Measurements from ENCODE around the gene SOX5.

The SOX5 gene

DNA sequence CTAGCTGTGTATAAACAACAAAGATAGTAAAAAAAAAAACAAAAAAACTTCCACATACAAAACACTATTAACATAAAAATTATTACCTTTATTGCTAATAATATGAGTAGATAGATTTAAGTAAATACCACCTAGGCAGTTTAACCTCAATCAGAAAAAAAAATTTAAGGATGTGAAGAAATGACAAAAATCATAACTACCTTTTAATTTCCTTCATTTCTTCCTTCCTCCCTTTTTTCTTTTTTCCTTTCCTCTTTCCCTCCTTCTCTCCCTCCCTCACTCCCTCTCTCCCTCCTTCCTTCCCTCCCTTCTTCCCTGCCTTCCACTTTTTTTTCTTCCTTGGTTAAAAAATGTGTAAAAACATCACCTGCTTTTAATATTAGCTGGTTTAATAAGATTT lies 81.7 kb downstream of the SOX5 start:
- TF ChIP-seq, protein P1, sequence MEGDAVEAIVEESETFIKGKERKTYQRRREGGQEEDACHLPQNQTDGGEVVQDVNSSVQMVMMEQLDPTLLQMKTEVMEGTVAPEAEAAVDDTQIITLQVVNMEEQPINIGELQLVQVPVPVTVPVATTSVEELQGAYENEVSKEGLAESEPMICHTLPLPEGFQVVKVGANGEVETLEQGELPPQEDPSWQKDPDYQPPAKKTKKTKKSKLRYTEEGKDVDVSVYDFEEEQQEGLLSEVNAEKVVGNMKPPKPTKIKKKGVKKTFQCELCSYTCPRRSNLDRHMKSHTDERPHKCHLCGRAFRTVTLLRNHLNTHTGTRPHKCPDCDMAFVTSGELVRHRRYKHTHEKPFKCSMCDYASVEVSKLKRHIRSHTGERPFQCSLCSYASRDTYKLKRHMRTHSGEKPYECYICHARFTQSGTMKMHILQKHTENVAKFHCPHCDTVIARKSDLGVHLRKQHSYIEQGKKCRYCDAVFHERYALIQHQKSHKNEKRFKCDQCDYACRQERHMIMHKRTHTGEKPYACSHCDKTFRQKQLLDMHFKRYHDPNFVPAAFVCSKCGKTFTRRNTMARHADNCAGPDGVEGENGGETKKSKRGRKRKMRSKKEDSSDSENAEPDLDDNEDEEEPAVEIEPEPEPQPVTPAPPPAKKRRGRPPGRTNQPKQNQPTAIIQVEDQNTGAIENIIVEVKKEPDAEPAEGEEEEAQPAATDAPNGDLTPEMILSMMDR (IDR thresholded peaks at IDR 0.05; ENCODE audit: low read length): no peak
- TF ChIP-seq EZH2phosphoT487 (IDR thresholded peaks at IDR 0.05; ENCODE audit: low read length) (no peak), EZH2 (optimal IDR thresholded peaks at IDR 0.05; ENCODE audit: low read depth, low read length) (no peak)
- Histone ChIP-seq H3K36me3 (replicated peaks; ENCODE audit: insufficient read depth, low read length) (no peaks in the 10 kb centered on the region), H3K9ac (ENCODE audit: low read length) (no peak overlapping the region), H3K27ac (ENCODE audit: low read length) (no peak overlapping the region), H4K20me1 (ENCODE audit: insufficient read depth, low read length) (no peaks in the 10 kb centered on the region), H3F3A (ENCODE audit: insufficient read depth, low read length) (no peaks in the 10 kb centered on the region), H3K4me3 (ENCODE audit: low read length) (no peak overlapping the region), H3K27me3 (replicated peaks; ENCODE audit: insufficient read depth, low read length) (no peaks in the 10 kb centered on the region), H3K79me2 (ENCODE audit: low read length) (no peaks in the 10 kb centered on the region), H3K9me2 (replicated peaks; ENCODE audit: insufficient read depth, low read length) (no peaks in the 10 kb centered on the region), H2AFZ (ENCODE audit: low read length) (no peak overlapping the region), H3K9me3 (replicated peaks; ENCODE audit: insufficient read depth, low read length) (no peaks in the 10 kb centered on the region), H3K4me2 (ENCODE audit: low read depth, low read length) (no peak overlapping the region), H3K4me1 (ENCODE audit: low read length) (no peaks in the 10 kb centered on the region)
- no peak for DNase-seq

DNA sequence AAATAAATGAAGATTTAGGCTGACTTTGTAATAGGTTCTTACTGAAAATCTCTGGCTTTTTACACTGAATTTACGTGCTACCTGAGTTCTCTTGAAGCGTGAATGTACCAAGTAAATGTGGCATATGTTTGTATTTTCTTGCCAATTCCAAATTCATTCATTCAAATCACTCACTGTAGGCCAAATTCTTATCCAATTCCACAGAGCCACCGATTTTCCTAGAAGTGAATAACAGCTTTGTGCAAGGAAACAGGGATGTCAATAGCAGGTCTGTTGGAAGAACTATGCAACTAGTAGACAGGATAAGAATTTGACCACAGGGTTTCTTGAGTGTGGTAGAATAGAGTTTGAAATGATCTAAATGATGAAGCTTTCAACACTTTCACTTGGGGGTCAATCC lies 86.8 kb downstream of the SOX5 start:
- Histone ChIP-seq H3K9me2 (replicated peaks; ENCODE audit: insufficient read depth, low read length) (no peaks in the 10 kb centered on the region), H3K4me2 (ENCODE audit: low read depth, low read length) (no peak overlapping the region), H3K36me3 (replicated peaks; ENCODE audit: insufficient read depth, low read length) (no peaks in the 10 kb centered on the region), H3K4me1 (ENCODE audit: low read length) (no peaks in the 10 kb centered on the region), H4K20me1 (ENCODE audit: insufficient read depth, low read length) (no peaks in the 10 kb centered on the region), H3K27me3 (replicated peaks; ENCODE audit: insufficient read depth, low read length) (no peaks in the 10 kb centered on the region), H3K27ac (ENCODE audit: low read length) (no peak overlapping the region), H3K79me2 (ENCODE audit: low read length) (no peaks in the 10 kb centered on the region), H3K4me3 (ENCODE audit: low read length) (no peak overlapping the region), H3K9ac (ENCODE audit: low read length) (no peak overlapping the region), H3K9me3 (replicated peaks; ENCODE audit: insufficient read depth, low read length) (no peaks in the 10 kb centered on the region), H3F3A (ENCODE audit: insufficient read depth, low read length) (no peaks in the 10 kb centered on the region), H2AFZ (ENCODE audit: low read length) (no peak overlapping the region)
- DNase-seq: no peak
- TF ChIP-seq EZH2phosphoT487 (IDR thresholded peaks at IDR 0.05; ENCODE audit: low read length): no peak
- TF ChIP-seq, protein P1 (IDR thresholded peaks at IDR 0.05; ENCODE audit: low read length): no peak
- no peak for TF ChIP-seq EZH2 (optimal IDR thresholded peaks at IDR 0.05; ENCODE audit: low read depth, low read length)

DNA sequence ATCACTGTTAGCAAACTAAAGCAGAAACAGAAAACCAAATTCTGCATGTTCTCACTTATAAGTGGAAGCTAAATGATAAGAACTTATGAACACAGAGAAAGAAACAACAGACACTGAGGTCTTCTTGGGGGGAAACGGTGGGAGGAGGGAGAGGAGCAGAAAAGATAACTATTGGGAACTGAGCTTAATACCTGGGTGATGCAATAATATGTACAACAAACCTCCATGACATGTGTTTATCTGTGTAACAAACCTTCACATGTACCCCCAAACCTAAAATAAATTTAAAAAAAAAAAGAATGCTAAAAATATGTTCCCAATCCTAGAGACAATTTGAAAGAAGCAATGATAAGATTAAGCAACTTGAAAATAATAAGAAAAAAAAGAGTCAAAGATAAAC lies 89.5 kb downstream of the SOX5 start:
- H2AFZ ChIP-seq (ENCODE audit: low read length): no peak overlapping the region
- no peak overlapping the region for H3K4me3 ChIP-seq (ENCODE audit: low read length)
- no peaks in the 10 kb centered on the region for H3K36me3 ChIP-seq (replicated peaks; ENCODE audit: insufficient read depth, low read length)
- TF ChIP-seq, protein P1 (IDR thresholded peaks at IDR 0.05; ENCODE audit: low read length): no peak
- TF ChIP-seq EZH2phosphoT487 (IDR thresholded peaks at IDR 0.05; ENCODE audit: low read length): no peak
- TF ChIP-seq EZH2 (optimal IDR thresholded peaks at IDR 0.05; ENCODE audit: low read depth, low read length): no peak
- no peaks in the 10 kb centered on the region for H3K4me1 ChIP-seq (ENCODE audit: low read length)
- no peaks in the 10 kb centered on the region for H3K27me3 ChIP-seq (replicated peaks; ENCODE audit: insufficient read depth, low read length)
- DNase-seq: no peak
- no peaks in the 10 kb centered on the region for H3K9me2 ChIP-seq (replicated peaks; ENCODE audit: insufficient read depth, low read length)
- H4K20me1 ChIP-seq (ENCODE audit: insufficient read depth, low read length): no peaks in the 10 kb centered on the region
- H3K9ac ChIP-seq (ENCODE audit: low read length): no peak overlapping the region
- H3K79me2 ChIP-seq (ENCODE audit: low read length): no peaks in the 10 kb centered on the region
- H3F3A ChIP-seq (ENCODE audit: insufficient read depth, low read length): no peaks in the 10 kb centered on the region
- H3K27ac ChIP-seq (ENCODE audit: low read length): no peak overlapping the region
- H3K4me2 ChIP-seq (ENCODE audit: low read depth, low read length): no peak overlapping the region
- H3K9me3 ChIP-seq (replicated peaks; ENCODE audit: insufficient read depth, low read length): no peaks in the 10 kb centered on the region

Measured in MM.1S (cell line).